Tibial artery (tissue), 4 donors: ENCODE measurements around the gene NHEJ1.
A peak's percentile ranks its signal among the peaks of the same experiment; 100 is the strongest.

Source experiments
- DNase-seq, 2 donors: peaks; one replicate each; pipeline ENCODE4 v3.0.0-alpha.2; 2019
- H3K27ac ChIP-seq, 2 donors: fragments of 200-600 bp; sonication (generic) in 1 of 2; 1 replicate in 1 of 2; 2 replicates in 1 of 2; pipeline ENCODE4 v1.5.1; 2018 to 2019; ENCODE audit warnings: mild to moderate bottlenecking in 1 of 2
- H3K27me3 ChIP-seq, 2 donors: fragments of 200-600 bp; sonication (generic) in 1 of 2; one replicate each; pipeline versions ENCODE4 v1.5.1 to v1.6.0; 2016 to 2019
- H3K36me3 ChIP-seq, 3 donors: fragments of 200-600 bp; sonication (generic) in 2 of 3; one replicate each; pipeline ENCODE4 v1.5.1; 2016 to 2019; ENCODE audit warnings: mild to moderate bottlenecking in 2 of 3
- H3K4me1 ChIP-seq, 4 donors: fragments of 200-600 bp; sonication (generic) in 2 of 4; 1 replicate in 3 of 4; 2 replicates in 1 of 4; pipeline ENCODE4 v1.5.1; 2016 to 2019
- H3K4me3 ChIP-seq, 2 donors: fragments of 200-600 bp; sonication (generic) in 1 of 2; 1 replicate in 1 of 2; 2 replicates in 1 of 2; pipeline ENCODE4 v1.5.1; 2018 to 2019; ENCODE audit warnings: mild to moderate bottlenecking in 2 of 2
- H3K9me3 ChIP-seq, 3 donors: fragments of 200-600 bp; sonication (generic) in 1 of 3; one replicate each; pipeline ENCODE4 v1.5.1; 2016 to 2019
- intact Hi-C: fragments of 100-400 bp; cut with DNase I; formaldehyde crosslinking; loops from one replicate; pipeline ENCODE4 v1.15.0; 2023; ENCODE audit warnings: low total_unique reads
- TF ChIP-seq, protein P1 (sequence below), 2 experiments: fragments of 200-600 bp in 1 of 2; fragments of 450-650 bp in 1 of 2; IDR thresholded peaks; one replicate each; pipeline ENCODE4 v1.5.1; 2017 to 2019; ENCODE audit warnings: antibody characterized with exemption in 2 of 2, mild to moderate bottlenecking in 1 of 2, moderate library complexity in 1 of 2

Gene NHEJ1

GRCh38 chr2:219175486-219175885 is 14.9 kb upstream of the NHEJ1 start:
- Histone ChIP-seq H3K36me3 (peaks cover 35 to 51% (median 48%) of the 10 kb centered on the region in 3 donors), H3K9me3 (no peaks in the 10 kb centered on the region), H3K4me3 (peak overlapping the region; percentile 87 to 90), H3K27me3 (no peaks in the 10 kb centered on the region), H3K27ac (peak overlapping the region; percentile 98), H3K4me1 (peaks cover 4 to 46% (median 40%) of the 10 kb centered on the region in 4 donors)
- intact Hi-C loops = loop anchor here (5.0 to 10.0 kb wide), 2 partner anchors 42 to 209 kb away; partner anchors contain the start of genes ABCB6 and DNPEP
- TF ChIP-seq, protein P1, sequence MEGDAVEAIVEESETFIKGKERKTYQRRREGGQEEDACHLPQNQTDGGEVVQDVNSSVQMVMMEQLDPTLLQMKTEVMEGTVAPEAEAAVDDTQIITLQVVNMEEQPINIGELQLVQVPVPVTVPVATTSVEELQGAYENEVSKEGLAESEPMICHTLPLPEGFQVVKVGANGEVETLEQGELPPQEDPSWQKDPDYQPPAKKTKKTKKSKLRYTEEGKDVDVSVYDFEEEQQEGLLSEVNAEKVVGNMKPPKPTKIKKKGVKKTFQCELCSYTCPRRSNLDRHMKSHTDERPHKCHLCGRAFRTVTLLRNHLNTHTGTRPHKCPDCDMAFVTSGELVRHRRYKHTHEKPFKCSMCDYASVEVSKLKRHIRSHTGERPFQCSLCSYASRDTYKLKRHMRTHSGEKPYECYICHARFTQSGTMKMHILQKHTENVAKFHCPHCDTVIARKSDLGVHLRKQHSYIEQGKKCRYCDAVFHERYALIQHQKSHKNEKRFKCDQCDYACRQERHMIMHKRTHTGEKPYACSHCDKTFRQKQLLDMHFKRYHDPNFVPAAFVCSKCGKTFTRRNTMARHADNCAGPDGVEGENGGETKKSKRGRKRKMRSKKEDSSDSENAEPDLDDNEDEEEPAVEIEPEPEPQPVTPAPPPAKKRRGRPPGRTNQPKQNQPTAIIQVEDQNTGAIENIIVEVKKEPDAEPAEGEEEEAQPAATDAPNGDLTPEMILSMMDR (IDR thresholded peaks at IDR 0.05) = no peak
- no peak for DNase-seq

- no peak overlapping the region for H3K27ac ChIP-seq
These were observed 14.2 kb upstream of the NHEJ1 start for GRCh38 chr2:219174801-219175200.

DNA sequence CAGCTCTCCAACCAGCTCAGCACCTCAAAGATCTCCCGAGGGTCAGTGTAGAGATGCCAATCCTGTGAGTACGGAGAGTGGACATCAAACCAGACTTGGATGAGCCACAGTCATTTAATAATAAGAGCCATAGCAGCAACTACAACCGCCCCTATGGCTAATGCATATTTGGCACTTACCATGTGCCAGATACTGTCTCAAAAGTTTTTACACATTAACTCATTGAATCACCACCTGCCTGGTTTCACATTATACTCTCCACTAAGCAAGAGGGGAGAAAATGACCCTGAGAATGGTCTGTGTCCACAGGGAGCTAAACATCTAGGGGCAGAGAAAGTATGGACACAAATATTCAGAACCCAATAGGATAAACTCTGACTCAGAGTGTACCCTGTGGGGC is 13.5 kb upstream of the NHEJ1 start:
- no peak overlapping the region for H3K27ac ChIP-seq
- H3K36me3 ChIP-seq = peaks cover 25 to 40% (median 37%) of the 10 kb centered on the region in 3 donors
- TF ChIP-seq, protein P1 (IDR thresholded peaks at IDR 0.05) = no peak
- no peaks in the 10 kb centered on the region for H3K27me3 ChIP-seq
- no peaks in the 10 kb centered on the region for H3K9me3 ChIP-seq
- intact Hi-C loops = loop anchor here (10.0 kb wide), 1 partner anchor 211 kb away; the partner anchor contains the start of gene DNPEP
- DNase-seq = no peak
- no peak overlapping the region for H3K4me3 ChIP-seq
- peaks cover 4 to 38% (median 30%) of the 10 kb centered on the region in 4 donors for H3K4me1 ChIP-seq

More at GRCh38 chr2:219174801-219175200, 14.2 kb upstream of the NHEJ1 start:
- Histone ChIP-seq H3K4me1 (peaks cover 4 to 45% (median 36%) of the 10 kb centered on the region in 4 donors), H3K9me3 (no peaks in the 10 kb centered on the region), H3K36me3 (peaks cover 29 to 44% (median 41%) of the 10 kb centered on the region in 3 donors), H3K27me3 (no peaks in the 10 kb centered on the region), H3K4me3 (no peak overlapping the region)
- TF ChIP-seq, protein P1 (IDR thresholded peaks at IDR 0.05) = no peak
- intact Hi-C loops = loop anchor here (5.0 to 10.0 kb wide), 2 partner anchors 42 to 210 kb away; partner anchors contain the start of genes ABCB6 and DNPEP
- no peak for DNase-seq

GRCh38 chr2:219173176-219173575 is 12.6 kb upstream of the NHEJ1 start:
- H3K4me3 ChIP-seq = no peak overlapping the region
- peaks cover 0 to 31% (median 23%) of the 10 kb centered on the region in 4 donors for H3K4me1 ChIP-seq
- H3K9me3 ChIP-seq = no peaks in the 10 kb centered on the region
- DNase-seq = no peak
- peaks cover 25 to 40% (median 37%) of the 10 kb centered on the region in 3 donors for H3K36me3 ChIP-seq
- TF ChIP-seq, protein P1 (IDR thresholded peaks at IDR 0.05) = no peak
- H3K27me3 ChIP-seq = no peaks in the 10 kb centered on the region
- H3K27ac ChIP-seq = no peak overlapping the region
- intact Hi-C loops = loop anchor here (10.0 kb wide), 1 partner anchor 212 kb away; the partner anchor contains the start of gene DNPEP

DNA sequence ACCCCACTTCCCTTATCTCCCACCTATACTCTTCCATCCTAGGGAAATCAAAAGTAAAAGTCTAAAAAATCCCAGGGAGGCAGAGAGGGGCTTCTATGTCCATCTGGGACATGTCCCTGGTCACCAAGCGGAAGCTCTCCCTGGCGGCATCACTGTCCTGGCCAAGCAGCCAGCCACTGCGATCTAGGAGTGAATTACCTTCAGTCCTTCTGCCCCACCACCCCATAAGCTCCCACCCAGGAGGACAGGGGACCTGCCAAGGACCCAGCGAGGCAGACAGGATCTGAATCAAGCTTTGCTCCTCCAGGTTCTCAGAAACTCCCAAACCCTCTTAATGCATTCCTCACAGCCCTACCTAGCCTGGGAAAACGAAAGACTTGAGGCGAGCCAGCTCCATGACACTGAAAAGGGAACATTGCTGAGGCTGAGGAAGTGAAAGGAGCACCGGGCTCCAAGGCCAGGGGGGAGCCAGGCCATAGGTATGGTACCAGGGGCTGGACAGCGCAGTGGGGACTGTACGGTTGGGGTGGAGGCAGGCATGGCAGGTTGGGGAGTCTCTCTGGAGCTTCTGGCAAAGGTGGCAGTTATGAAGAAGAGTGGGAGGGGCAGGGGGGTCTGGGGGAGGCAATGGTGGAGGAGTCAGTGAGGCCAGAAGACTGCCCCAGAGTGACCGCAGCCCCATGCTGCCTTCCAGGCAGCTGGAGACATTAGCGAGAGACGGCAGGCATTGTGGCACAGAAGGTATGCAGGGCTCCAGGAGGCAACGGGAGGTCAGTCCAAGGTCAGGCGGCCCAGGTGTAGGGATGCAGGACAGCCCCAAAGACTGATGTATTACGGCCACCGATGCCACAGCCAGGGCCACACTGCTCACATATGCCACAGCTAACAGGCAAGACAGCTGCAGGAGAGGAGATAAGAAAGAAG is 11.9 kb upstream of the NHEJ1 start:
- Histone ChIP-seq H3K9me3 (no peaks in the 10 kb centered on the region), H3K27me3 (no peaks in the 10 kb centered on the region), H3K36me3 (peaks cover 25 to 40% (median 37%) of the 10 kb centered on the region in 3 donors), H3K4me3 (no peak overlapping the region), H3K27ac (peak overlapping the region; percentile 65), H3K4me1 (peaks cover 0 to 31% (median 23%) of the 10 kb centered on the region in 4 donors)
- DNase-seq = no peak
- intact Hi-C loops = loop anchor here (10.0 kb wide), 1 partner anchor 212 kb away; the partner anchor contains the start of gene DNPEP
- TF ChIP-seq, protein P1 (IDR thresholded peaks at IDR 0.05) = no peak
